Measurements from ENCODE around the gene BNIPL. TPM values are rescaled to one million over a fixed set of nuclear protein-coding genes. Genes with fewer than 3 reads are reported as not detected.
A peak's percentile ranks its signal among the peaks of the same experiment; 100 is the strongest.

Gene BNIPL
- total and polyA plus RNA-seq, 2 of the 13 experiments (the other 11 are each of a cell fraction or from before 2014, with no cell fraction given): 0.40 to 1.1 TPM

- TF ChIP-seq HNF4G (IDR thresholded peaks at IDR 0.05; ENCODE audit: borderline replicate concordance, low read depth, low read length) (no peak), HNF4G (CRISPR knock-in tag; IDR thresholded peaks at IDR 0.05; ENCODE audit: borderline replicate concordance, low read depth) (peak; percentile 61; the same call in 1 of the 2 replicates), KIAA2018 (CRISPR knock-in tag; IDR thresholded peaks at IDR 0.05; ENCODE audit: borderline replicate concordance) (no peak), ZNF512B (CRISPR knock-in tag; IDR thresholded peaks at IDR 0.05; ENCODE audit: borderline replicate concordance) (peak; percentile 56; the same call in 1 of the 2 replicates), ISX (CRISPR knock-in tag; conservative IDR thresholded peaks at IDR 0.05) (no peak), HIVEP1 (CRISPR knock-in tag; IDR thresholded peaks at IDR 0.05) (peak; percentile 71; the same call in 1 of the 2 replicates), PAWR (CRISPR knock-in tag; IDR thresholded peaks at IDR 0.05; ENCODE audit: borderline replicate concordance) (no peak), TFDP2 (CRISPR knock-in tag; IDR thresholded peaks at IDR 0.05) (peak; percentile 51; the same call in 1 of the 2 replicates), MEIS2 (CRISPR knock-in tag; IDR thresholded peaks at IDR 0.05) (no peak)
- TF ChIP-seq, protein P1, sequence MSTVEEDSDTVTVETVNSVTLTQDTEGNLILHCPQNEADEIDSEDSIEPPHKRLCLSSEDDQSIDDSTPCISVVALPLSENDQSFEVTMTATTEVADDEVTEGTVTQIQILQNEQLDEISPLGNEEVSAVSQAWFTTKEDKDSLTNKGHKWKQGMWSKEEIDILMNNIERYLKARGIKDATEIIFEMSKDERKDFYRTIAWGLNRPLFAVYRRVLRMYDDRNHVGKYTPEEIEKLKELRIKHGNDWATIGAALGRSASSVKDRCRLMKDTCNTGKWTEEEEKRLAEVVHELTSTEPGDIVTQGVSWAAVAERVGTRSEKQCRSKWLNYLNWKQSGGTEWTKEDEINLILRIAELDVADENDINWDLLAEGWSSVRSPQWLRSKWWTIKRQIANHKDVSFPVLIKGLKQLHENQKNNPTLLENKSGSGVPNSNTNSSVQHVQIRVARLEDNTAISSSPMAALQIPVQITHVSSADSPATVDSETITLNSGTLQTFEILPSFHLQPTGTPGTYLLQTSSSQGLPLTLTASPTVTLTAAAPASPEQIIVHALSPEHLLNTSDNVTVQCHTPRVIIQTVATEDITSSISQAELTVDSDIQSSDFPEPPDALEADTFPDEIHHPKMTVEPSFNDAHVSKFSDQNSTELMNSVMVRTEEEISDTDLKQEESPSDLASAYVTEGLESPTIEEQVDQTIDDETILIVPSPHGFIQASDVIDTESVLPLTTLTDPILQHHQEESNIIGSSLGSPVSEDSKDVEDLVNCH (CRISPR knock-in tag; IDR thresholded peaks at IDR 0.05): no peak
- TF ChIP-seq, protein P2, sequence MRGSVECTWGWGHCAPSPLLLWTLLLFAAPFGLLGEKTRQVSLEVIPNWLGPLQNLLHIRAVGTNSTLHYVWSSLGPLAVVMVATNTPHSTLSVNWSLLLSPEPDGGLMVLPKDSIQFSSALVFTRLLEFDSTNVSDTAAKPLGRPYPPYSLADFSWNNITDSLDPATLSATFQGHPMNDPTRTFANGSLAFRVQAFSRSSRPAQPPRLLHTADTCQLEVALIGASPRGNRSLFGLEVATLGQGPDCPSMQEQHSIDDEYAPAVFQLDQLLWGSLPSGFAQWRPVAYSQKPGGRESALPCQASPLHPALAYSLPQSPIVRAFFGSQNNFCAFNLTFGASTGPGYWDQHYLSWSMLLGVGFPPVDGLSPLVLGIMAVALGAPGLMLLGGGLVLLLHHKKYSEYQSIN (CRISPR knock-in tag; IDR thresholded peaks at IDR 0.05; ENCODE audit: borderline replicate concordance): no peak
Observed at GRCh38 chr1:151059109-151060006, 23.0 kb downstream of the BNIPL start, which contains the start of gene CDC42SE1 (continued).
